Spleen (tissue), 11 donors: ENCODE data around the gene DUSP28. TPM values are rescaled to one million over a fixed set of nuclear protein-coding genes. Genes with fewer than 3 reads are reported as not detected.

Experiments
- DNase-seq: peaks from one replicate; pipeline ENCODE4 v3.0.0-alpha.2; 2020
- H3K27ac ChIP-seq, 8 donors: fragments of 200-600 bp; sonication (generic) in 7 of 8; 1 replicate in 4 of 8; 2 replicates in 4 of 8; pipeline versions ENCODE4 v1.5.0 to v1.8.0; 2016 to 2021; ENCODE audit warnings: inconsistent platforms in 4 of 8, mild to moderate bottlenecking in 4 of 8, moderate library complexity in 1 of 8
- H3K27me3 ChIP-seq, 7 donors: fragments of 200-600 bp; sonication (generic) in 6 of 7; replicated peaks in 1 of 7; 1 replicate in 4 of 7; 2 replicates in 3 of 7; pipeline versions ENCODE4 v1.5.0 to v1.8.0; 2016 to 2021; ENCODE audit warnings: inconsistent platforms in 3 of 7, mild to moderate bottlenecking in 1 of 7
- H3K36me3 ChIP-seq, 6 donors: fragments of 200-600 bp; sonication (generic) in 5 of 6; 1 replicate in 4 of 6; 2 replicates in 2 of 6; pipeline versions ENCODE4 v1.5.0 to v1.8.0; 2016 to 2021; ENCODE audit warnings: inconsistent platforms in 2 of 6
- H3K4me1 ChIP-seq, 6 donors: fragments of 200-600 bp; sonication (generic) in 5 of 6; 1 replicate in 3 of 6; 2 replicates in 3 of 6; pipeline versions ENCODE4 v1.5.0 to v1.8.0; 2016 to 2021; ENCODE audit warnings: inconsistent platforms in 3 of 6
- H3K4me3 ChIP-seq, 8 donors: fragments of 200-600 bp; sonication (generic) in 7 of 8; 1 replicate in 4 of 8; 2 replicates in 4 of 8; pipeline versions ENCODE4 v1.5.0 to v1.8.0; 2016 to 2021; ENCODE audit warnings: inconsistent platforms in 4 of 8, mild to moderate bottlenecking in 4 of 8, moderate library complexity in 2 of 8
- H3K9me3 ChIP-seq, 8 donors: fragments of 200-600 bp; sonication (generic) in 7 of 8; 1 replicate in 4 of 8; 2 replicates in 4 of 8; pipeline versions ENCODE4 v1.5.0 to v1.8.0; 2016 to 2021; ENCODE audit warnings: inconsistent platforms in 4 of 8
- CTCF ChIP-seq, 11 experiments: fragments of 200-600 bp in 7 of 11; fragments of 450-650 bp in 4 of 11; sonication (generic) in 4 of 11; IDR thresholded peaks in 8 of 11; conservative IDR thresholded peaks in 3 of 11; 1 replicate in 7 of 11; 2 replicates in 4 of 11; pipeline versions ENCODE4 v1.4.0 to v1.8.0; 2016 to 2021; ENCODE audit warnings: antibody characterized with exemption in 11 of 11, inconsistent platforms in 4 of 11, mild to moderate bottlenecking in 1 of 11
- POLR2A ChIP-seq, 3 donors: fragments of 450-650 bp; IDR thresholded peaks; one replicate each; pipeline ENCODE4 v1.5.1; 2017; ENCODE audit warnings: antibody characterized with exemption in 3 of 3, mild to moderate bottlenecking in 1 of 3
- POLR2AphosphoS5 ChIP-seq, 3 donors: sonication (generic); formaldehyde crosslinking; IDR thresholded peaks; one replicate each; pipeline ENCODE4 v1.5.1; 2017; ENCODE audit warnings: antibody characterized with exemption in 3 of 3
- WGBS, 5 donors: extraction: QIAGEN DNeasy Blood & Tissue Kit in 3 of 5; methylation state at CpG; one replicate each; pipeline versions ENCODE4 v1.1.5 to v1.1.7; 2013 to 2018; 5-methylcytosine and 5-hydroxymethylcytosine counted together
- intact Hi-C: fragments of 100-400 bp; cut with DNase I; formaldehyde crosslinking; loops from one replicate; pipeline ENCODE4 v1.15.0; 2023; ENCODE audit warnings: low total_unique reads
- polyA plus RNA-seq, 3 donors: library from polyadenylated mRNA; stranded (reverse); fragments of 200-250 nt; gene quantifications; one replicate each; pipeline ENCODE4 v1.2.1, GENCODE V29; 2013
- total RNA-seq, 7 donors: library from RNA; depleted of rRNA in 3 of 7; stranded (reverse); fragments of >200 nt in 3 of 7; fragmentation: NEBNext Ultra II Directional in 4 of 7; extraction: Animal tissue kit (Norgen Biotek cat#: 25700) in 4 of 7; gene quantifications; one replicate each; pipeline versions ENCODE4 v1.1.0 to v1.2.1, GENCODE V29; 2016 to 2021
- donor health status: healthy with polysubstance abuse.
- donor health status: DM: no; HTN: no; CAD: no; lungs with moderate emphysema.
- donor health status: DM: no; HTN: no; CAD: no.
- donor health status: Bipolar disorder and iron deficiency.
- donor health status: healthy.
- donor health status: DM: no; HTN: no; CAD: no.
- donor health status: DM: yes; HTN: yes; CAD: no.

Gene DUSP28
- total and polyA plus RNA-seq, 10 donors: 5.9 to 13.6 (median 7.2) TPM

GRCh38 chr2:240574386-240575100 is 14.4 kb downstream of the DUSP28 start:
- Histone ChIP-seq H3K9me3 (no peaks in the 10 kb centered on the region), H3K4me3 (no peak overlapping the region), H3K4me1 (peaks cover 22 to 54% (median 36%) of the 10 kb centered on the region in 6 donors), H3K27ac (no peak overlapping the region), H3K36me3 (peaks cover 3 to 93% (median 65%) of the 10 kb centered on the region in 6 donors), H3K27me3 (no peaks in the 10 kb centered on the region)
- TF ChIP-seq POLR2A (IDR thresholded peaks at IDR 0.05): no peak
- no peak for TF ChIP-seq CTCF (IDR thresholded peaks at IDR 0.05 in 8 of 11, conservative IDR thresholded peaks at IDR 0.05 in 3 of 11)
- peak in 1 of 3 donors; percentile 6 for TF ChIP-seq POLR2AphosphoS5 (IDR thresholded peaks at IDR 0.05)
- intact Hi-C loops: no loop called here
- 87 to 95% (median 91%) methylated on average over 15 to 21 of the region's 21 CpGs for WGBS, 5 donors
- DNase-seq: no peak

GRCh38 chr2:240575101-240575965 is 15.2 kb downstream of the DUSP28 start:
- Histone ChIP-seq H3K27me3 (no peaks in the 10 kb centered on the region), H3K36me3 (peaks cover 3 to 90% (median 65%) of the 10 kb centered on the region in 6 donors), H3K9me3 (no peaks in the 10 kb centered on the region), H3K4me3 (no peak overlapping the region), H3K4me1 (peaks cover 14 to 54% (median 36%) of the 10 kb centered on the region in 6 donors), H3K27ac (no peak overlapping the region)
- intact Hi-C loops: no loop called here
- WGBS, 5 donors: 87 to 90% (median 89%) methylated on average over 21 to 23 of the region's 23 CpGs
- peak; percentile 74 for DNase-seq
- TF ChIP-seq POLR2AphosphoS5 (IDR thresholded peaks at IDR 0.05) (no peak), POLR2A (IDR thresholded peaks at IDR 0.05) (no peak), CTCF (IDR thresholded peaks at IDR 0.05 in 8 of 11, conservative IDR thresholded peaks at IDR 0.05 in 3 of 11) (no peak)

- H3K36me3 ChIP-seq: peaks cover 3 to 86% (median 65%) of the 10 kb centered on the region in 6 donors
- no peak overlapping the region for H3K27ac ChIP-seq
- 78 to 93% (median 85%) methylated on average over 4 to 6 of the region's 6 CpGs for WGBS, 5 donors
- H3K27me3 ChIP-seq: no peaks in the 10 kb centered on the region
- H3K9me3 ChIP-seq: peaks cover 0 to 3% (median 2%) of the 10 kb centered on the region in 8 donors
- peak; percentile 57 for DNase-seq
- intact Hi-C loops: no loop called here
- no peak for TF ChIP-seq POLR2AphosphoS5 (IDR thresholded peaks at IDR 0.05)
- no peak for TF ChIP-seq CTCF (IDR thresholded peaks at IDR 0.05 in 8 of 11, conservative IDR thresholded peaks at IDR 0.05 in 3 of 11)
- no peak for TF ChIP-seq POLR2A (IDR thresholded peaks at IDR 0.05)
- no peak overlapping the region for H3K4me3 ChIP-seq
- peaks cover 7 to 54% (median 31%) of the 10 kb centered on the region in 6 donors for H3K4me1 ChIP-seq
Observed at GRCh38 chr2:240576036-240576435, 15.9 kb downstream of the DUSP28 start.
